ENCODE measurements around the gene CCDC57. TPM values are rescaled to one million over a fixed set of nuclear protein-coding genes. Genes with fewer than 3 reads are reported as not detected.
A peak's percentile ranks its signal among the peaks of the same experiment; 100 is the strongest.

Gene CCDC57
- total RNA-seq, 6 experiments from 2014 or later, result 10.1 to 37.4 (median 17.2) TPM

- intact Hi-C loops (cut with DNase I), result no loop called here
- ATAC-seq (peak in 2 of 4 donors; percentile 0 to 2), DNase-seq (no peak)
- Histone ChIP-seq H3K36me3 (peaks cover 6 to 46% (median 23%) of the 10 kb centered on the region in 4 donors), H3K27me3 (no peaks in the 10 kb centered on the region), H3K4me3 (no peak overlapping the region), H3K27ac (peak overlapping the region; percentile 47 to 80 (median 52)), H3K9me3 (no peaks in the 10 kb centered on the region), H3K4me1 (peaks cover 4 to 55% (median 40%) of the 10 kb centered on the region in 4 donors)
- WGBS (ENCODE audit: insufficient coverage, low coverage, low lambda C conversion rate, missing lambda C conversion rate), result 45% methylated on average over 12 of the region's 24 CpGs
- TF ChIP-seq POLR2A (IDR thresholded peaks at IDR 0.05), result no peak
- no peak for TF ChIP-seq CTCF (IDR thresholded peaks at IDR 0.05)
These were observed 30.0 kb upstream of the CCDC57 start for GRCh38 chr17:82242698-82242976.

- intact Hi-C loops (cut with DNase I), result no loop called here
- H3K27ac ChIP-seq, result peak overlapping the region; percentile 47 to 80 (median 52)
- WGBS (ENCODE audit: insufficient coverage, low coverage, low lambda C conversion rate, missing lambda C conversion rate), result 21% methylated on average over 10 of the region's 20 CpGs
These were observed 29.5 kb upstream of the CCDC57 start for GRCh38 chr17:82241926-82242697.

GRCh38 chr17:82241183-82241925, 28.7 kb upstream of the CCDC57 start:
- peaks cover 4 to 60% (median 40%) of the 10 kb centered on the region in 4 donors for H3K4me1 ChIP-seq
- H3K4me3 ChIP-seq, result no peak overlapping the region
- DNase-seq (peak; percentile 88 to 90 (median 88)), ATAC-seq (peak; percentile 41 to 49 (median 48))
- H3K36me3 ChIP-seq, result peaks cover 3 to 33% (median 17%) of the 10 kb centered on the region in 4 donors
- TF ChIP-seq CTCF (IDR thresholded peaks at IDR 0.05) (no peak), POLR2A (IDR thresholded peaks at IDR 0.05) (no peak)
- H3K27ac ChIP-seq, result peak overlapping the region; percentile 47 to 80 (median 52)
- no peaks in the 10 kb centered on the region for H3K27me3 ChIP-seq
- 0% methylated on average over 5 of the region's 27 CpGs for WGBS (ENCODE audit: insufficient coverage, low coverage, low lambda C conversion rate, missing lambda C conversion rate)
- no peaks in the 10 kb centered on the region for H3K9me3 ChIP-seq
- intact Hi-C loops (cut with DNase I), result no loop called here

More at GRCh38 chr17:82241926-82242697, 29.5 kb upstream of the CCDC57 start:
- no peak for TF ChIP-seq CTCF (IDR thresholded peaks at IDR 0.05)
- TF ChIP-seq POLR2A (IDR thresholded peaks at IDR 0.05), result no peak
- H3K4me3 ChIP-seq, result no peak overlapping the region
- DNase-seq (peak in 1 of 3 donors; percentile 84), ATAC-seq (peak; percentile 24 to 41 (median 28))
- peaks cover 6 to 41% (median 20%) of the 10 kb centered on the region in 4 donors for H3K36me3 ChIP-seq
- H3K9me3 ChIP-seq, result no peaks in the 10 kb centered on the region
- no peaks in the 10 kb centered on the region for H3K27me3 ChIP-seq
- H3K4me1 ChIP-seq, result peaks cover 4 to 55% (median 40%) of the 10 kb centered on the region in 4 donors

GRCh38 chr17:82240506-82241182, 28.0 kb upstream of the CCDC57 start:
- peaks cover 4 to 67% (median 42%) of the 10 kb centered on the region in 4 donors for H3K4me1 ChIP-seq
- peaks cover 0 to 26% (median 12%) of the 10 kb centered on the region in 4 donors for H3K36me3 ChIP-seq
- no peak for DNase-seq
- no peaks in the 10 kb centered on the region for H3K9me3 ChIP-seq
- ATAC-seq, result no peak
- H3K27ac ChIP-seq, result peak overlapping the region; percentile 47 to 80 (median 52)
- no peaks in the 10 kb centered on the region for H3K27me3 ChIP-seq
- intact Hi-C loops (cut with DNase I), result no loop called here
- TF ChIP-seq POLR2A (IDR thresholded peaks at IDR 0.05), result no peak
- 48% methylated on average over 11 of the region's 20 CpGs for WGBS (ENCODE audit: insufficient coverage, low coverage, low lambda C conversion rate, missing lambda C conversion rate)
- no peak overlapping the region for H3K4me3 ChIP-seq

Data from right lobe of liver (tissue), 6 donors.